IMR-90 (cell line): ENCODE data around the gene TREML2.

Source experiments
- CEBPB ChIP-seq: IDR thresholded peaks from 2 replicates; pipeline ENCODE4 v1.6.1; 2012; ENCODE audit warnings: low read depth, low read length, improper control_type of control experiment
- CTCF ChIP-seq: conservative IDR thresholded peaks from 2 replicates; pipeline ENCODE4 v1.5.1; 2012; ENCODE audit warnings: mild to moderate bottlenecking, low read depth, low read length, improper control_type of control experiment
- FOS ChIP-seq: fragments of 150-350 bp; IDR thresholded peaks from 2 replicates; pipeline ENCODE4 v1.6.1; 2016; ENCODE audit warnings: low read depth, low read length
- MAFK ChIP-seq: IDR thresholded peaks from 2 replicates; pipeline ENCODE4 v1.6.1; 2012; ENCODE audit warnings: low read depth, low read length, improper control_type of control experiment
- MAZ ChIP-seq: IDR thresholded peaks from 2 replicates; pipeline ENCODE4 v1.6.1; 2012; ENCODE audit warnings: low read depth, mild to moderate bottlenecking, low read length, improper control_type of control experiment, moderate library complexity, borderline replicate concordance
- POLR2A ChIP-seq: IDR thresholded peaks from 2 replicates; pipeline ENCODE4 v1.6.1; 2012; ENCODE audit warnings: mild to moderate bottlenecking, low read depth, low read length
- RFX5 ChIP-seq: IDR thresholded peaks from 2 replicates; pipeline ENCODE4 v1.8.0; 2012; ENCODE audit warnings: low read depth, mild to moderate bottlenecking, low read length, moderate library complexity
- TF ChIP-seq, protein P1 (sequence below): fragments of 150-350 bp; IDR thresholded peaks from 2 replicates; pipeline ENCODE4 v1.6.1; 2016; ENCODE audit warnings: low read depth, mild to moderate bottlenecking, low read length, moderate library complexity, borderline replicate concordance
- TF ChIP-seq, protein P2 (sequence below): fragments of 150-350 bp; IDR thresholded peaks from 2 replicates; pipeline ENCODE4 v1.6.1; 2017; ENCODE audit warnings: mild to moderate bottlenecking, antibody characterized with exemption, low read length, low read depth

DNA sequence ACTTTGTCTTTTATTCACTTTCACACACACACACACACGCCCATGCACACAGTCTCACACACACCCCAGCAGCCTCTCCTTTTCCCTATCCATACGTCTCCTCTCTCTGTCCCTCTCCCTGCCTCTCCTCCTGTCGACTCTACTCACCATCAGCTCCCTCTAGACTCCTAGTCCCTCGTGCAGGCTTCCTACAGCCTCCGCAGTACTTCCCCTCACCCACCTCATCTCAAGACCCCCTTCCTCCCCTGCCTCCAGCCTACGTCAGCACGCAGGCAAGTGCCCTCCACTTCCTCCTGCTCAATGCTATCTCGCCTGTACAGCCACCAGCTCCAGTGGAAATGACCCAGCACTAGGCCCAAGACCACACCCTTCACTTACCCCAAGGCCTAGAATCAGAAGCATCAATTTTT lies 820 bp upstream of the TREML2 start:
- TF ChIP-seq, protein P1, sequence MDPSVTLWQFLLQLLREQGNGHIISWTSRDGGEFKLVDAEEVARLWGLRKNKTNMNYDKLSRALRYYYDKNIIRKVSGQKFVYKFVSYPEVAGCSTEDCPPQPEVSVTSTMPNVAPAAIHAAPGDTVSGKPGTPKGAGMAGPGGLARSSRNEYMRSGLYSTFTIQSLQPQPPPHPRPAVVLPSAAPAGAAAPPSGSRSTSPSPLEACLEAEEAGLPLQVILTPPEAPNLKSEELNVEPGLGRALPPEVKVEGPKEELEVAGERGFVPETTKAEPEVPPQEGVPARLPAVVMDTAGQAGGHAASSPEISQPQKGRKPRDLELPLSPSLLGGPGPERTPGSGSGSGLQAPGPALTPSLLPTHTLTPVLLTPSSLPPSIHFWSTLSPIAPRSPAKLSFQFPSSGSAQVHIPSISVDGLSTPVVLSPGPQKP: no peak
- no peak for TF ChIP-seq FOS
- no peak for TF ChIP-seq CTCF
- TF ChIP-seq, protein P2, sequence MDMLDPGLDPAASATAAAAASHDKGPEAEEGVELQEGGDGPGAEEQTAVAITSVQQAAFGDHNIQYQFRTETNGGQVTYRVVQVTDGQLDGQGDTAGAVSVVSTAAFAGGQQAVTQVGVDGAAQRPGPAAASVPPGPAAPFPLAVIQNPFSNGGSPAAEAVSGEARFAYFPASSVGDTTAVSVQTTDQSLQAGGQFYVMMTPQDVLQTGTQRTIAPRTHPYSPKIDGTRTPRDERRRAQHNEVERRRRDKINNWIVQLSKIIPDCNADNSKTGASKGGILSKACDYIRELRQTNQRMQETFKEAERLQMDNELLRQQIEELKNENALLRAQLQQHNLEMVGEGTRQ: no peak
- TF ChIP-seq POLR2A: no peak
- TF ChIP-seq RFX5: no peak
- no peak for TF ChIP-seq MAFK
- TF ChIP-seq CEBPB: no peak
- TF ChIP-seq MAZ: no peak
